Measurements from ENCODE around the gene EBF3.

Gene EBF3

DNA sequence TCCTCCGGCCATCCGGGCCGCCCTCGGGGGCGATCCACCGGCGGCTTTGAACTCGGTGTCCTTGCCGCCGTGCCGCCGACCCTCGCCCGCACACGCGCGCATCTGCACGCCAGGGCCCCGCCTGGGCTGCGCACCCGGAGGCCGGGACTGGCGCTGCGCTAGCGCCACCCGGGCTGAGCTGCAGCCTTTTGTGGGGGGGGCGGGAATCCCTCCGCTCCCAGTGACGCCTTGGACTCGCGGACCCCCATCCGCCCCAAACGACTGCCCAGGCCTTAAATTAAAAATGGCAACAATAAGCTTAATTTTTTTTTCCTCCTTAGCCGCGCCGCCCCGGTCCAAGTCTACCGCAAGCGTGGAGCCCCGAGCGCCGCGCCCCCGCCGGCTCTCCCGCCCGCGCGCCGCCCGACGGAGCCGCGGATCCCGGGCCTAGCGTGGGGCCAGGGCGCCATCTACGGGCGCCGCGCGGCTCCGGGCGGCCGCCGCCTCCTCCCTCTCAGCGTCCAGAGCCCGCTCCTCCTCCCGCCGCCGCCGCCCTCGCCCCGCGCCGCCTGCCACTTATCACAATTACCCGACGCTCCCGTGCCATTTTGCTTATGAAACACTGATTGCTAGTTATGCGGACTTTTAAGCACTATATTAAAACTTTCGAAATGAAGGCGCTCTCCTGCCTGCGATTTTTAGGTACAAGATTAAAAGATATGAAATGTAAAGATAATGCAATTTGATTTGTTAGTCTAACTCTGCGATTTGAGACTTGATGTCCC is 7.5 kb upstream of the EBF3 start:
- DNase-seq = no peak

DNA sequence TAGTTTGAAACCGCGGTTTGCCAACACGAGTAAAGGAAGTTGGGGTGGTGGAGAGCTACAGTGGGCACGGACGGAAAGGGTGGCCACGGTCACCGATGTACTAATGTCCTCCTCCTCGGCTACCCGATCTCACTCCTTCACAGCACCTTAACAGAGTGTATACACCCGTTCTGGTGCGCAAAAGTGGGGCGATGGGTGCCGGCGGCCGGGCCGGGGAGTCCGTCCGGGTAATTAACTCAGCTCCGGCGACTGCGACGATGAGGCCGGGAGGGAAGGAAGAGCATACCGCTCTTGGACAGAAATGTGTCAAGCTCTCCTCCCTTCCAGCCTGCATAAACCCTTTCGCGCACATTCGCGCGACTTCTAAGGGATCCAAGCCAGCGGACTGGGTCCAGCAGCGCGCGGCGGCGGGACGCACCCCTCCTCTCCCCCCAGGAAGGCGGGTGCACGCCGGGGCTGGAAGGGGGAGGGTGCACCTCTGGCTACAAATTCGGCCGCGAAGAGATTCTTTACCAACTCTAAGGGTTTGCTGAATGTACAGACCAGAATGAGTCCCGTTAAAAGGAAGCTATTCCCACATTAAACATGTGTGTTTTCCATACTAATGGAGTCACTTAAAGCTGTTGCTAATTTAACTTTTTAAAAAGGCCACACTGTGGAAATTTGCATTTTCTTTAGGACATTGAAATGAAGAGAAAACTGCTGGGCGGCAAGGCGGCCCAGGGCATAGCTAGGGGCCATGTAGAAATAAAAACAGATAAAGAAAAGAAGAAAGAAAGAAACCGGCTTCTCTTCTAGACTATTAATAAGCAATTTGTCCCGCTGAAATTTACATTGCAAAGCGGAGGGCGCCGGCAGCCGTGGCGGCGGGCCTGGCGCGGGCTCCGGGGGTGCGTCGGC is 6.6 kb upstream of the EBF3 start:
- DNase-seq = no peak

DNA sequence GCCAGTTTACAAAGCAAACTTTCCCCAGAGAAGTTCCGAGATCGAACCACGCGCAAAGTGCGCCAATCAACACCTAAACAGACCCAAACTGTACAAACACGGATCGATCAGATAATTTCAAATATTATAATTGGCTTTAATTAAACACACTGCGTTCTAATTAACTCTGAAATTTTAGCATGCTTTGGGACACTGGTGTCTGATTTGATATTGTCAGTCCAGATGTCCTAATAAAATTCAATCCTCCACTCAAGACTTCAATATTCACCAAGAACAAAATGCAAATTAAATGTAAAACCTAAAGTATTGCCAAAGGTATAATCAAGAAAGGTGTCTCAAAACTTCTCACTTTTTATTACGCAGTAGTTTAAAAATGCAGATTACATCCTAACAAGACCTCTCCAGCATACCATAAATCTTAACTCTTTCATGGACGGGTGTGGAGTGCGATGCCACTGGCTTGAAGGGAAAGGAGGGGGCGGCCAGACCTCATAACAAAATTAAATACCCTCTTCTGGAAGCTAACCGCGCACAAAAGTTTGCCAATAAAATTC is 5.9 kb upstream of the EBF3 start:
- no peak for DNase-seq

DNA sequence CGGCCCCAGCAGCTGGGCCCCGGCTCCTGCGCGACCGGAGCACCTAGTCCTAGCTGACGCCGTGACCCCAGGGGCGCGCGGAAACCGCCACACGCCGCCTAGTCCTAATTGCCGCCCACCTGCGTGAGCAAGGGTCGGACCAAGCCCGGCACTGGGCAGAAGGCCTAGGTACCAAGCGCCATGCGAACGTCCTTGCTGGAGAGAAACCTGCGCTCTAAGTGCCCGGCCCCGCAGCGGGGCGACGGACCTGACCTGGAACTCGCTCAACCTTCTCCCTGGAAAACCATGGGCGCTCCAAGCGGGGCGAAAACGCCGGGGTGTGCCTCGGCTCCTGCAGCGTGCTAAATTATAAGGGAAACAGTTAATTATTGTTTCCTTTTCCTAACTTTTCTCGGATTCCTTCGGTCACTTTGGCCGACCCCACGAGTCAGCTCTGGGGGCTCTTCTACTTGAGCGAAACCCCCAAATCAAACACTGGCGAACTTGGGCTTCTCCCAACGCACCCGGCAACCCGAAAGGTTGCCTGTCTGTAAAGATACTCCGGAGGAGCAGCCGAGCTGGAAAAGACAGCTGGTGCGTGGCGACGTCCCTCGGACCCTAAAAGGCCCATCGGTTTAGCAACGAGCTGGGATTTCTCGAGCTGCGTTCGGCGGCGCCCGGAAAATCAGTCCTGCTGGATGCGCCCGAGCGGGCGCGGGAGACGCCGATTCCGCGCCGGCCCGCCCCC is 5.3 kb upstream of the EBF3 start:
- DNase-seq = no peak

DNA sequence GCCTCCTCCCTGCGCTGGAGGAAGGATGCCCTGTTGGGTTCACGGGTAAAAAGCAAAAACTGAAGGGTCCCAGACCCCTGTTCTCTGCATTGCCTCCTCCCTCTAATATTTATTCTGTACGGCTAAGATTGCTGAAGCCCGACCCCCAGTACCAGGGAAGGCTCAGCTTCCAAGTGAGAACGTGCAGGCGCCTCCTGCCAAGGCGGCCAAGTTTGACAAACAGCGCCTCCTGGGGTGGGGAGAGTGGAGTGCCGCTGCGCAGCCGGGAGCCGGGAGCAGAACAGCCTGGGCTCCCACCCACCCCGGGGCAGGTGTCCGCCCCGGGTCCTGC is 4.7 kb upstream of the EBF3 start:
- no peak for DNase-seq

DNA sequence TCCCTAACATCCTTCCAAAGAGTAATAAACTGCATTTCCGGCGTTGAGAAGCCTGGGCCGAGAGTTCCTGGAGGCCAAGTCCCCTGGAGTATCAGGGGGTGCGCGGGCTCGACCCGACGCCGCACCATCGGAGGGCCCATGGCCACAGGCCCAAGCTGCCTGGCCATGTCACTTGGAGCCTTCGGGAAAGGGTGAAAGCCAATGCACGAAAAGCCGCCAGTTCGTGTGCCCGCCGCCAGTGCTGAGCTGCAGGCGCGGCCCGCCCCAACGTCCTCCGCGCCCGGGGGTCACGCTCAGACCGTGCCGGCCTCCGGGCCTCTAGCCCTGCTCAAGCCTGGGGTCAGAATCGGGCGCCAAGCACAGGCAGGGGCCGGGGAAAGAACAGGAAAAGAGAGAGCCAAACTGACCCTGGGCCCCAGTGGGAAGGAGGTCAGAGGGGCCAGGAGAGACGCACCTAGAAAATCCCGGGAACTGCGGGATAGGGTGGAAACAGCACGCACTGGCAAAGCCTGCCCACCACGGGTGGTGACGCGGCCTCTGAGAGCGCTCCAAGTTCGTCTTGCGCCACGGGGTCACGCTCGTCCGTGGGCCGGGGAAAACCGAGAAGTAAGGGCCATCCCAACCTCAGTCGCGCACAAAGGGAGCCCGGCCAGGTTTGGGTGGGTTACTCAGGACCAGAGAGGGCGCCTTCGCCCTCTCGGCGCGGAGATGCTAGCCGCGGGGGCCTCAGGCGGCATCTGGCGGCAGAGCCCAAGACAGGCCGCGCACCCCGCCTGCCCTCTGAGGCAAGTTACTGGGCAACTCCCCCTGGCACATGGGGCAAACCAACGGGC is 4.2 kb upstream of the EBF3 start:
- DNase-seq = no peak

DNA sequence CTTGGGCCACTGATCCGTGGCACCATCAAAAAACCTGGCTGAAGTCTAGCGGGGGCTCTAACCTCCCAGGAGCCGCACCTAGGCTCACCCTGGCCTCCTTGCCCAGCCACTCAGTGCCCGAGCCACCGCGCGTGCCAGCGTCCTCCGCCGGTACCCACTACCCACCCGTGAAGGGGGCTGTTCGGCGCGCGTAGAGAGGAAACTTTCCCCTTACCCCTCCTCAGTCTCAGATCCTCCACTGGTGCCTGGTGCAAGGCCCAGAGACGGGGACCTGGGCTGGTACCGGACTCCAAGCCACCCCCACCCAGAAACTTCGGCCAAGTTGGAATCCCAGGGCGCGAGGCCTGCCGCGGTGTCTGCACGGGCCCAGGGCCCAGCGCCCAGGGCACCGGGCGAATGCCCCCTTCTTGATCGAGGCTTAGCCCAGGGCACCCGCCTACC is 3.5 kb upstream of the EBF3 start:
- DNase-seq = no peak

DNA sequence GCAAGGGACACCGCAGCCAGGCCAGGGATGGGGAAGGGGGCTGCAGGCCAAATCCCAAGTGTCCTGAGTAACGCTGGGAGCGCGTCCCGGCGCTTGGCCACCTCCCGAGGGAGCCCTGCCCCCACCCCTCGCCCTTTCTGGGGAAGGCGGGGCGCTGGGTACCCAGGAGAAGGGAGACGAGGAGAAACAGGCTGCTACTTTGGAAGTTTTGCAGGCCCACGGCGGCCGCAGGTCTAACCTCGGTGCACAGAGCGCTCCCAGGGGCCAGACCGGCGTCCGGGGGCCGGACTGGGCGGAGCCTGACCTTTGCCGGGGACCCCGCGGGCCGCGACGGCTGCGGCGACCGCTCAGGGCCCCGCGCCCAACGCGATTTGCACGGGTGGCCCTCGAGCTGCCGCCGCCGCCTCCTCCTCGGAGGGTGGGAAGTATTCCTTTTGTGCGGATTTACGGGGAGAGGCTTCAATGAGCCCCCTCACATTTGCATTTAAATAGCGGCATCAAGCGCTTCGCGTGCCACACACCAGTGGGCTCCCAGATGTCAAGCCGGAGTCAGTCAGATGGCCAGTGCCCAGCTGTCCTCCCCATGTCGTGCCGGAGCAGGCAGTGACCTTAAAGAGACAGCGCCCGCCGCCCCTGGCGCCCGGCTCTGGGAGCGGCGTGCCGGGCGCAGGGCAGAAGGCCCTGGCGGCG is 3.0 kb upstream of the EBF3 start:
- DNase-seq = no peak

DNA sequence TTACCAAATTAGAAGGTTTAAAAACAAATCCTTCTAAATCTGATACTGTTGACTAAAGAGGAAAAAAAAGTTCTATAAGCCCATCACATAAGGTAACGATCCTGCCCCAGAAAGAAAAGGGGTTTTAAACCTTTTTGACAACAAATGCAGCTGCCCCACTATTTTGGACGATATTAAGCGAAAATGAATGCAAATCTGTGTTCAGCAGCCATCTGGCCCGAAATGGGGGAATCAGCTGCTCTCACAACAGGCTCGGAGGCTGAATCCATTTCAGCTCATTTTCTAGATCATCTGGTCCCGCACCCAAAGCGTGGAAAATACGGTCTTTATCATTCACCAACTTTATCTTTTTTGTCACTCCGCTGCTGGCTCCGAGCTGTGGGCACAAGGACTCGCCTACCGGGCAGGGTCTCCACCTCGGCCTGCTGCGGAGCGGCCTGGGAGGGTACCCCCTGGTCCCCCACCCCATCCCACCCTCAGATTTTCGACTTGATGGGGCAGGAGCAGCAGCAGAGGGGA is 2.4 kb upstream of the EBF3 start:
- no peak for DNase-seq

DNA sequence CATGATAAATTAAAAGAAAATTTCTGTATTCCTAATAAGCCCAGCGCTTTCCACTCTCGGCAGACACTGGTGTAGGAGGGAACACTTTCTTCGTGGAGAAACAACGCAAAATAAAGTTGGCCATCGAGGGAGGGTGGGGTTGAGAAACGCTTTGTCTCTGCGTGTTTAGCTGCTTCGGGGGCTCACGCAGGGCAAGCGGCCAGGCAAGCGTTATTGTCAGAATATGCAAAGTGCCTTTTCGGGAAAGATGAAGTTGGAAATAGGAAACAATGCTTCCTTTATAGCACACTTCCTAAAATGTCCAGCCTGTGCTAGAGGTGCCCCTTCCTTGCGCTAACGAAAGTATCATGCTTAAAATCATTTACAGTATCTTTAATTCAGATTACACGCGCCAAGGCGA is 1.9 kb upstream of the EBF3 start:
- DNase-seq = no peak

DNA sequence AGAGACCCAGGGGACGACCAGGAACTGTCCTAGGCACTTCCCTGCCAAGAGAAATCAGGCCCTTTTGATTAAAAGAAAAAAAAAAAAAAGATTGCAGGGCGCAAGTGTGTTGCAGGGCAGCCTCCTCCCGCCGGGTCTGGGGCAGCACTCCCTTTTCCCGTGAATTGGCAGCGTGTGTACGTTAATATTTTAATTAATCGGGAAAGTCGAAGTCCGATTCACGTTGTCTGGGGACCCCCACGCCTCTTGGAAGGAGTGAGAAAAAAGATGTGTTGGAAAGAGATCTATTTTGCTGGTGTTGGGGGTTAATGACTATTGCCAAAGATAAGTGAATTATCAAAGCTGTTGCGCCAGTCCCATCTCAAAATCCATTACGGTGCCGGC is 1.3 kb upstream of the EBF3 start:
- DNase-seq = no peak

DNA sequence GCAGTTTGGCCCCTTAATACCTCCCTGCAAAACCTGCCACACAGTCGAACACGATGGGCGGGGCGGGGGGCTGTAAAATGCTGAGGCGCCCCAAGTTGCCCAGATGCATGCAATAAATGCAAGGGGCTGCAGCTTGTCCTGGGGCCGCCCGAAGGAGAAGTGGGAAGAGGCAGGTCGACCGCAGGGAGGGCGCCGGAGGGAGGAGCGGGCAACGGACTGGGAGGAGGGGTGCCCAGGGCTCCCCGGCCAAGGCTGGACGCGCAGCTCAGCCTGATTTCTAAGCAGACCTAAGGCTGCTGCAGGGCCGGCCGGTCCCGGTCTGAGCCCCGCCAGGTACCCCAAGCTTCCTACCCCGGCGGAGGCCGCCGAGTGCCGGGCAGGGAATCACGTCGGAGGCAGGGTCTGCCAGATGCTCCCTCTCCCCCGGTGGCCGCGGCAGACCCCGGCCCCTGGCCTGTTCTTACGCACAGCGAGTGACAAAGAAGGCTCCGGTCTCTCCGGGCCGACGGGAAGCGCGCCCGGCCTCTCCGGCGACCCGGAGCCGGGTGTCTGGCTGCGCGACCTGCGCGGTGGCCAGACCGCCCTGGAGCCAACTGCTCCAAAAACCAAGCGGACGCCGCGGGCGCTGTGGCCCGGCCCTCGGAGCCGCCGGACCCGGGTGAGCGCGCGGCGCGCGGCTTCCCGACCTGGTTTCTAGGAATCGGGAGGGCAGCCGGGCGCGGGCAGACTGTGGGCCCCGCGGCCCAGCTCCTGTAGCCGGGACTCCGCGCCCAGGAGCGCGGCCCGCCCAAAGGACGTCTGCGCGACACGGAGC is 744 bp upstream of the EBF3 start:
- no peak for DNase-seq

DNA sequence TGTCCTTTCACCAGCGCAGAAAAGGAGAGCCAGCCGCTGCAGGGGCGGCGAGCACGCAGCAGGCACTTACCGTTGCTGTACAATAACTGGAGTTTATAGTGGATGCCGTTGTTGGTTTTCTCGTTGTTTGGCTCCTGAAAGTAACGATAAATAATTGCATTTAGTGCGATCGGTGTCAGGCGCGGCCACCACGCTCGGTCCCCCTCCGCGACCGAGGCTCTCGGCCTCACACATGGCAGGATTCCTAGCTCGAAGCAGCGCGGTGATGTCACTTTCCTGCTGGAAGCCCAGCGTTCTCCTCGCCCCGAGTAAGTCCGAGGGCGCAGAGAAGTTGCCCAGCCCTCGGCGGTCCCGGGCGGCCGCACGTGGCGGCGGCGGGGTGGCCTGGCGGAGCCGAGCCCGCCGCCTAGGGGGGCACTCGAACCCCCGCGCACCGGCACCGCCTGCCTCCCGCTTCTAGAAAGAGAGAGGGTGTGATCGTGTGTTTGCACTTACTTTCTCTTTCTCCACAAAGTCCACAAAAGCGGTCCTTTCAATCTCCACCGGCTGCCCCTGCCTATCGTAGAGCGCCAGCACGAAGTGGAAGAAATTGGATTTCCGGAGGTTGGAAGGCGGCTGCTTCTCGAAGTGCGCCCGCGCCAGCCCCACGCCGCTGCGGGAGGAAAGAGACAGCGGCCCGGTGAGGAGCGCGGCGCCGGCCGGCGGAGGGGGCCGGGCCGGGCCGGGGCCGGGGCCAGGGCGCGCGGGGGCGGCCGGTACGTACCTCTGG is 1.0 kb downstream of the EBF3 start:
- no peak for DNase-seq

DNA sequence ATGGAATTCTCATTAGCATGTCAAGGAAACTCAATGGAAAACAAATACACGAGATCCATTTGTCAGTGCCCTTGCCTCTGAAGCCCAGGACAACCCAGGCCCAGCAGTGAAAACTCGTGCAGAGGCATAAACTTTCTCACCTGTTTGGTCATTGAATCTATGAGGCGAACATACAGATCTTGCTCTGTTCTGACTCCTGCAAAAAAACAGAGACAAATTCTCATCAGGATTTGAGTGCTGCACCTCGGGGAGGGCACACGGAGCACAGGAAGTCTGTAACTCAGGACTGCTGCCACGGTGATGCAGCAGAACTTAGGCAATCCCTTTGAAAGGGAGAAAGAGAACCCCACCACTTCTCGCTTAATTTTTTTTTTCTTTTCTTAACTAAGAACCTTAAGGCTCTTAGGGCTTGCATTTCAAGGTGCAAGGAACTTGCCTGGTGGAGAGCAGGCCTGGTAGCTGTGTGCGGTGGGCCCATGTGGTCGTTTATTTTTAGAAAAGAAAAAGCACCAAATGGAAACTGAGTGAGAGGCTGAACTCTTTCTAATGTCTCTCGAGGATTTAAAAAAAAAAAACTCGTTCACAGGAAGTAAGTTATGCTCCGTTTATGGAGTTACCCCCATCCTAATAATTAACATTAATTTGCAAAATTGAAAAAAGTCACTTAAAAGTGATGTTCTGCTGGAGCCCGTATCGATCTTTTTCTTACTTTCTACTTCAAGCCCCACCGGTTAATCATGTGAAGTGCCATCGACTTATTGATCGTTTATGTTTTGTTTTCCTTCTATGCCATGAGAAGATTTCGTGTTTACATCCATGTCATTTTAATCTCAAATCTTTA is 1.8 kb downstream of the EBF3 start:
- DNase-seq = no peak

DNA sequence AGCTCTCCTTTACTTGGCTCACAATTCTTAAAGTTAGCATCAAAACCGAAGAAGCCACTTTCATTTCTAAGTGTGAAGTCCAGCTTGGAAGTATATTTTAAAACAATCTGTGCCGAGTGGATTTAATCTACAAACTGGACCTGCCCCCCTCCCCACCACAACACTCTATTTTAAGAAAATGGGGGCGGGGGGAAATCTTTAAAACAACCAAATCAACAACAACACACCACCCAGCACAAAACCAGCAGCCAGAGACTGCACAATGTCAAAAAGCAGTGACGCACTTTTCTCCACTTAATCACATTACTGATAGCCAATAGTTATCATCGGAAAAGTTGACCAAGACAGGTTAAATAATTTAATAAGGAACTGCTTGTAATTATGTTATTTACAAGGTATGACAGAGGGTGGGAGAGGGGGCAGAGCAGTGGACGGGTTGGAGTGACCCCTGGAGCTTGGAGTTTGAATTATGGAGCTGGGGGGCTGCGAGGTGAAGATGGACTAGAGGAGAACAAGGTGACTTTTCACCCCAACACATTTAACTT is 2.8 kb downstream of the EBF3 start:
- no peak for DNase-seq

DNA sequence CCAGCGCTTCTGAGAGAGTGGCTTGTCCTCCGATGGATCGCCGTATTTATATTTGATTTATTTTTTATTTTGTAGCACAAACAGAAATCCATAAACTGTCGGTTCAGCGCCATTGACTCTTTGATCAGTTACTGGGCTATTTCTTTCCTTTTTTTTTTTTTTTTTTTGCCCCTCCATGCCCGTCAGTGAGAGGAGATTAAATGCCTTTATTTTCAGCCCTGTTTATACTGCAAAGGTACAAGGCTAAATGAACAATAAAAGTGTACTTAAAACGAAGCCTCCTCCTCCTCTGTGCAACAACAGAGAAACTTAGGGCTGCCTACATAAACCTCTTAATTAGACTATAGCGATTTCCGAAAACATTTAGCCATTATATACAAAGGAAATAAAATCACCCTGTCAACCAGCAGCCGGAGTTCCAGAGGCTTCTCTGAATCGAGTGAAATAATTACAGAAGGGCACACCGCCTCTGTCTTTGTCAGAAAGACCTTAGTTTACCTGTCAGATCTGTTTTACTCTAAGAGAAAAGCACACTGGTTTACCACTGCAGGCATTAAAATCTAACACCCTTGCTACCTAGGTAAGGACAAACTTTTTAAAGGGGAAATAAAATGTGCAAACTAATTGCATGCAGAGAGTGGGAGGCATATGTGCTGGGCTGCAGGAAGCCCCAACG is 3.5 kb downstream of the EBF3 start:
- DNase-seq = no peak

DNA sequence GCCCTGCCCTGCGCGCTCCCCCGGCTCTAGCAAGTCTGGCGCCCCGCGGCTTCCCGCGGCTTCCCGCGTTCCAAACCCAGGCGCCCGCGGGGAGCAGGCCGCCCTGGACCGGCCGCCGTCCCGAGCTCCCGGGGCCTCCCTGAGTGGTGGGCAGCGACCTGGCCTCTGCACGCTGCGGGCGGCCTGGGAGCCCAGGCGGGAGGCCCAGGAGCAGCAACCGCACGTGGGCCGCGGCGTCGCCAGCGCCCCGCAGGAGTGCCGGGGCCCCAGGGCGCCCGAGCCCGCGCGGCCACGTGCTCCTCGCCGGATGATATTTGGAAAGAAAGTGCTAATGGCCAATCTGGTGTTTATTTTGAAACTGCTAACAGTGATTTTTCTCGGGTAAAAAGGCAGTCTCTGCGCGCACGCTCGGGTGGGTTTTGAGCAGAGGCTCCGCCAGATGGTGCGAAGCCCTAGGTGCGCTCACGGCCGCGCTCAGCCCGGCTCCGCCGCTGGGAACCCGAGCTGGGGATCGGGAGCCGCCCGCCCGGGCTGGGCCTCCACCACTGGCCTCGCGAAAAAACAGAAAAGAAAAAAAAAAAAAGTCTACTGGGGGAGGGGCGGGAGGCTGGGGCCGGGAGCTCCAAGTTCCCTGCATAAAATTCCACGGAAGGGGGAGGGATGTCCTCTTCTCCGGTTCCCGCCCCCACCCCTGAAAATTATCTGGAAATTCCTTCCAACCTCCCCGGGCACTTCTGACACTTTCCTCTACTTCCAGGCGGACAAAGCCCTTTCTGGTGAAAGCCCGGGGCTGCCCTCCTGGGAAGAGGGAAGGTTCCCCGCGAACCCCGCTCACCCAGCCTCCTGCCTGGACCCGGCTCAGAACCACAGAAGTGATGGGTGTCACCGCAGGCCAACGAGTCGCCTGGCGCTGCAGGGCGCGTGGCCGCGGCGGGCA is 4.3 kb downstream of the EBF3 start:
- DNase-seq = no peak
